ENCODE data around the gene PCAT7. TPM values are rescaled to one million over a fixed set of nuclear protein-coding genes. Genes with fewer than 3 reads are reported as not detected.
"Not testable (repeated sequence)": the region's sequence is repeated elsewhere in the genome, so short reads cannot be mapped to it uniquely, and the experiment has no call there.

Gene PCAT7
- total RNA-seq = not detected

- Mint-ChIP-seq H3K27ac (no peak within 1 kb of the TSS), H3K4me1 (no peaks in the 10 kb centered on the region), H3K4me3 (no peak within 1 kb of the TSS), H3K27me3 (peaks cover 8% of the 10 kb centered on the region), H3K36me3 (no peaks in the 10 kb centered on the region), H3K9me3 (no peaks in the 10 kb centered on the region)
- peak; percentile 19 for DNase-seq
Observed at GRCh38 chr9:94554439-94555331, at the start of gene PCAT7. TSS of gene PCAT7 (plus strand) at chr9:94555083.

DNA sequence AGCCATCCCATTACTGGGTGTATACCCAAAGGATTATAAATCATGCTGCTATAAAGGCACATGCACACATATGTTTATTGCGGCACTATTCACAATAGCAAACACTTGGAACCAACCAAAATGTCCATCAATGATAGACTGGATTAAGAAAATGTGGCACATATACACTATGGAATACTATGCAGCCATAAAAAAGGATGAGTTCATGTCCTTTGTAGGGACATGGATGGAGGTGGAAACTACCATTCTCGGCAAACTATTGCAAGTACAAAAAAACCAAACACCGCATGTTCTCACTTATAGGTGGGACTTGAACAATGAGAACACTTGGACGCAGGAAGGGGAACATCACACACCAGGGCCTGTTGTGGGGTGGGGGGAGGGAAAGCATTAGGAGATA lies 48.5 kb upstream of the PCAT7 start:
- H3K4me1 Mint-ChIP-seq, DNase-seq, H3K4me3 Mint-ChIP-seq, H3K9me3 Mint-ChIP-seq, H3K27ac Mint-ChIP-seq, H3K36me3 Mint-ChIP-seq: not testable (repeated sequence)
- peaks cover 35% of the 10 kb centered on the region for H3K27me3 Mint-ChIP-seq

- no peaks in the 10 kb centered on the region for H3K4me1 Mint-ChIP-seq
- peaks cover 2% of the 10 kb centered on the region for H3K36me3 Mint-ChIP-seq
- no peak overlapping the region for H3K27ac Mint-ChIP-seq
- H3K27me3 Mint-ChIP-seq = peaks cover 38% of the 10 kb centered on the region
- DNase-seq = no peak
- H3K9me3 Mint-ChIP-seq = peaks cover 2% of the 10 kb centered on the region
- H3K4me3 Mint-ChIP-seq = no peak overlapping the region
Observed at GRCh38 chr9:94507531-94508258, 47.2 kb upstream of the PCAT7 start.

GRCh38 chr9:94511134-94511954 lies 43.5 kb upstream of the PCAT7 start:
- H3K36me3 Mint-ChIP-seq = no peaks in the 10 kb centered on the region
- no peaks in the 10 kb centered on the region for H3K4me1 Mint-ChIP-seq
- H3K4me3 Mint-ChIP-seq = no peak overlapping the region
- no peaks in the 10 kb centered on the region for H3K9me3 Mint-ChIP-seq
- DNase-seq = no peak
- peaks cover 16% of the 10 kb centered on the region for H3K27me3 Mint-ChIP-seq
- H3K27ac Mint-ChIP-seq = no peak overlapping the region

- H3K36me3 Mint-ChIP-seq = no peaks in the 10 kb centered on the region
- no peak overlapping the region for H3K4me3 Mint-ChIP-seq
- no peak for DNase-seq
- H3K9me3 Mint-ChIP-seq = no peaks in the 10 kb centered on the region
- no peaks in the 10 kb centered on the region for H3K4me1 Mint-ChIP-seq
- peaks cover 14% of the 10 kb centered on the region for H3K27me3 Mint-ChIP-seq
- H3K27ac Mint-ChIP-seq = no peak overlapping the region
Observed at GRCh38 chr9:94511955-94512265, 43.0 kb upstream of the PCAT7 start.

- peaks cover 2% of the 10 kb centered on the region for H3K9me3 Mint-ChIP-seq
- H3K27me3 Mint-ChIP-seq = peaks cover 17% of the 10 kb centered on the region
- no peaks in the 10 kb centered on the region for H3K4me1 Mint-ChIP-seq
- peaks cover 1% of the 10 kb centered on the region for H3K36me3 Mint-ChIP-seq
- H3K27ac Mint-ChIP-seq = no peak overlapping the region
- DNase-seq = no peak
- H3K4me3 Mint-ChIP-seq = no peak overlapping the region
Observed at GRCh38 chr9:94514722-94515121, 40.2 kb upstream of the PCAT7 start.

- Mint-ChIP-seq H3K36me3 (peaks cover 2% of the 10 kb centered on the region), H3K4me3 (no peak overlapping the region), H3K27me3 (peaks cover 8% of the 10 kb centered on the region), H3K4me1 (no peaks in the 10 kb centered on the region), H3K9me3 (peaks cover 3% of the 10 kb centered on the region), H3K27ac (no peak overlapping the region)
- DNase-seq = no peak
Observed at GRCh38 chr9:94517254-94517653, 37.6 kb upstream of the PCAT7 start.

DNA sequence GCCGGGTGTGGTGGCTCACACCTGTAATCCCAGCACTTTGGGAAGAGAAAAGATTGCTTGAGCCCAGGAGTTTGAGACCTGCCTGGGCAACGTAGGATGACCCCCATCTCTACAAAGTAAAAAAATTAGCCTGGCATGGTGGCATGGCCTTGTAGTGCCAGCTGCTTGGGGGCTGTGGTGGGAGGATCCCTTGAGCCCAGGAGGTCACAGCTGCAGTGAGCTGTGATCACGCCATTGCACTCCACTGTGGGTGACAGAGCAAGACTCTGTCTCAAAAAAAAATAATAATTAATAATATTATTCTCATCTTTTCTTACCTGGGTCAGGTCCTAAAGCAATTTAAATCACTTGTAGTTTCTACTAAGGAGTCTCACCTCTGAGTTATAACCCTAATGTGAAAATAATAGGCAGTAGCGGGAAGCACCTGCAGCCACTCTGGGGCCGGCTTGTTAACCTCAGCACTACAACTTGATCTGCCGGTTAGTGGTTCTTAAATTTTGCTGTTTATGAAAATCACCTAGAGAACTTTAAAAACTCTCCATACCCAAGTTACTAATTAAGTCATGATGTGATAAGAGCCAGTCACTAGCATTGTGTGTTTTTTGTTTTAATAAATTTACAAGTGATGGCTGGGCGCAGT lies 29.4 kb upstream of the PCAT7 start:
- Mint-ChIP-seq H3K27ac (no peak overlapping the region), H3K4me3 (no peak overlapping the region), H3K27me3 (peaks cover 9% of the 10 kb centered on the region), H3K9me3 (no peaks in the 10 kb centered on the region), H3K36me3 (no peaks in the 10 kb centered on the region), H3K4me1 (no peaks in the 10 kb centered on the region)
- no peak for DNase-seq

- no peak for DNase-seq
- Mint-ChIP-seq H3K27ac (no peak overlapping the region), H3K4me1 (no peaks in the 10 kb centered on the region), H3K36me3 (no peaks in the 10 kb centered on the region), H3K4me3 (no peak overlapping the region), H3K27me3 (peaks cover 9% of the 10 kb centered on the region), H3K9me3 (no peaks in the 10 kb centered on the region)
Observed at GRCh38 chr9:94526271-94526670, 28.6 kb upstream of the PCAT7 start.

- Mint-ChIP-seq H3K27ac (no peak overlapping the region), H3K9me3 (no peaks in the 10 kb centered on the region), H3K36me3 (no peaks in the 10 kb centered on the region), H3K4me1 (no peaks in the 10 kb centered on the region), H3K27me3 (peaks cover 10% of the 10 kb centered on the region), H3K4me3 (no peak overlapping the region)
- no peak for DNase-seq
Observed at GRCh38 chr9:94526951-94527350, 27.9 kb upstream of the PCAT7 start.

DNA sequence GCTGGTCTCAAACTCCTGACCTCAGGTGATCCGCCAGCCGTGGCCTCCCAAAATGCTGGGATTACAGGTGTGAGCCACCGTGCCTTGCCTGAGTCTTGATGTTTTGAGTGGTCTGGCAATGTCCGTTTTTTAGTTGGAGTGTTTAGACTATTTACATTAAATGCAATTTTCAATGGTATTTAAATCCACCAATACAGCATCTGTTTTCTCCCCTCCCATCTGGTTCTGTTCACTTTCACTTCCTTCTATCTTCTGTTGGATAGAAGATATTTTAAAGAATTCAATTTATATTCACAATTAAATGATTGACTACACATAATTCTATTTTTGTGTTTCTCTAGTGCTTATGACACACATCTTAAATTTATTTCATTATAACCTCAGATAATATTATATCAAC lies 26.0 kb upstream of the PCAT7 start:
- H3K36me3 Mint-ChIP-seq = no peaks in the 10 kb centered on the region
- H3K27ac Mint-ChIP-seq = no peak overlapping the region
- no peaks in the 10 kb centered on the region for H3K9me3 Mint-ChIP-seq
- H3K27me3 Mint-ChIP-seq = peaks cover 11% of the 10 kb centered on the region
- no peak for DNase-seq
- no peaks in the 10 kb centered on the region for H3K4me1 Mint-ChIP-seq
- no peak overlapping the region for H3K4me3 Mint-ChIP-seq

DNA sequence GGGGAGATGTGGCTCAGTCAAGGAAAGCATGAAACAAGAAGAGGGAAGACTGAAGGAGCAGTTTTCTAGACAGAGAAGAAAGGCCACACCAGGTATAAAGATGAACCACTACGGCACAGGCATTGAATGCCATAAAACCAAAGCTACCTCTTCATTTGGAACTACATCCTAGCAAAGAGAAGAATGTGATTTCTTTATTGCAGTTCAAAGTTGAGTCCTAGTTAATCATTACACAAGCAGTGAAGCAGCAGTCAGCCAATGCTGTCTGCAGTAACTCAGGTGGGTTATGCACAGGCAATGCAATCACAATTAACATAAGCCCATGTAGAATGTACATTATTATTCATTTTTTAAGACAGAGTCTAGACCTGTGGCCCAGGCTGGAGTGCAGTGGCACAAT lies 21.7 kb upstream of the PCAT7 start:
- no peak for DNase-seq
- Mint-ChIP-seq H3K9me3 (no peaks in the 10 kb centered on the region), H3K4me1 (no peaks in the 10 kb centered on the region), H3K4me3 (no peak overlapping the region), H3K27me3 (peaks cover 5% of the 10 kb centered on the region), H3K36me3 (no peaks in the 10 kb centered on the region), H3K27ac (no peak overlapping the region)

- Mint-ChIP-seq H3K4me1 (no peaks in the 10 kb centered on the region), H3K27me3 (peaks cover 5% of the 10 kb centered on the region), H3K9me3 (no peaks in the 10 kb centered on the region), H3K4me3 (no peak overlapping the region), H3K36me3 (no peaks in the 10 kb centered on the region), H3K27ac (no peak overlapping the region)
- no peak for DNase-seq
Observed at GRCh38 chr9:94533601-94534000, 21.3 kb upstream of the PCAT7 start.

DNA sequence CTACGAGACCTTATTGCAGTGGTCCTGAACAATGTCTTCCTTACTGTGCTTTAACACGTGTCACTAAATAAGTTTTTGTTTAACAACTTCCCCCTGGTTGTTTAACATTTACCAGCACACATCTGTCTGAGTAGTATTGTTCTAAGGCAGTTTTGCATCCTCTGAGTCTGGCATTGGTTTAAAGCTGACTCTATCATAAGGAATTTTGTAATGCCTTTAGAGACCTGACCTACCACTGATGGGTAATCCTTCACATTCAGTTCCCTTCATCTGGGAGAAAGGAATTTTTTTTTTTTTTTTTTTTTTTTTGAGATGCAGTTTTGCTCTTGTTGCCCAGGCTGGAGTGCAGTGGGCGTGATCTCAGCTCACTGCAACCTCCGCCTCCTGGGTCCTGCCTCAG lies 20.0 kb upstream of the PCAT7 start:
- H3K27me3 Mint-ChIP-seq = peaks cover 5% of the 10 kb centered on the region

GRCh38 chr9:94538908-94539307 lies 16.0 kb upstream of the PCAT7 start:
- no peak overlapping the region for H3K4me3 Mint-ChIP-seq
- H3K27ac Mint-ChIP-seq = no peak overlapping the region
- H3K36me3 Mint-ChIP-seq = no peaks in the 10 kb centered on the region
- DNase-seq = no peak
- no peaks in the 10 kb centered on the region for H3K27me3 Mint-ChIP-seq
- no peaks in the 10 kb centered on the region for H3K9me3 Mint-ChIP-seq
- H3K4me1 Mint-ChIP-seq = no peaks in the 10 kb centered on the region

More for the DNA sequence above, 20.0 kb upstream of the PCAT7 start:
- H3K4me1 Mint-ChIP-seq = no peaks in the 10 kb centered on the region
- no peak overlapping the region for H3K27ac Mint-ChIP-seq
- no peak for DNase-seq
- H3K36me3 Mint-ChIP-seq = no peaks in the 10 kb centered on the region
- no peaks in the 10 kb centered on the region for H3K9me3 Mint-ChIP-seq
- no peak overlapping the region for H3K4me3 Mint-ChIP-seq

Data from activated naive CD8-positive, alpha-beta T cell treated with anti-CD3 and anti-CD28 coated beads for 36 hours (primary cell).